ENCODE results near the gene CAMTA1. TPM values are rescaled to one million over a fixed set of nuclear protein-coding genes. Genes with fewer than 3 reads are reported as not detected.
"Not testable (repeated sequence)": the region's sequence is repeated elsewhere in the genome, so short reads cannot be mapped to it uniquely, and the experiment has no call there.

The CAMTA1 gene
- total and polyA plus RNA-seq, 4 donors = 18.0 to 93.5 (median 35.8) TPM

DNA sequence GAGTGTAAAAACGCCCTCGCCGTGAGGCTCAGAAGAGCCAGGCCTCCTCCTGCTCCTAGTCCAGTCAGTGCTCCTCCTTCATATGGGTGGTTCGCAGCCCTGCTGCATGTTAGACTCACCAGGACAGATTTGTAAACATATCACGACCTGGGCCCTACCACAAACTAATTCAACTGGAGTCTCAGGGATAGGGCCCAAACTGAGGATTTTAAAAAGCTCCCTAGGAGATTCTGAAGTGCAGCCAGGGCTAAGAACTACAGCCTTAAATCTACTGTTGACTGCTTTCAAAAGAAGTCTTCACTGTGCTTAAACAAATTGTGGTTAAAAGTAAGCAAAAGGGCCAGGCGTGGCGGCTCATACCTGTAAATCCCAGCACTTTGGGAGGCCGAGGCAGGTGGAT, 57.0 kb downstream of the CAMTA1 start:
- Histone ChIP-seq H3K9me3 (ENCODE audit: control insufficient read depth in 4 of 4, low read length in 3 of 4) (no peaks in the 10 kb centered on the region), H3K27me3 (ENCODE audit: control insufficient read depth in 4 of 4, insufficient read depth in 4 of 4, low read length in 3 of 4) (no peaks in the 10 kb centered on the region), H3K9ac (ENCODE audit: low read depth in 1 of 2, low read length in 2 of 2) (no peak overlapping the region), H3K4me3 (ENCODE audit: low read depth in 1 of 3, low read length in 3 of 3) (no peak overlapping the region), H3K4me1 (ENCODE audit: control insufficient read depth in 4 of 4, insufficient read depth in 4 of 4, low read length in 3 of 4) (no peaks in the 10 kb centered on the region), H3K36me3 (ENCODE audit: control insufficient read depth in 4 of 4, insufficient read depth in 3 of 4, low read depth in 1 of 4, low read length in 3 of 4) (no peaks in the 10 kb centered on the region), H3K27ac (ENCODE audit: low read depth in 1 of 2, low read length in 2 of 2) (no peak overlapping the region)
- TF ChIP-seq, protein P1, sequence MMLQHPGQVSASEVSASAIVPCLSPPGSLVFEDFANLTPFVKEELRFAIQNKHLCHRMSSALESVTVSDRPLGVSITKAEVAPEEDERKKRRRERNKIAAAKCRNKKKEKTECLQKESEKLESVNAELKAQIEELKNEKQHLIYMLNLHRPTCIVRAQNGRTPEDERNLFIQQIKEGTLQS (IDR thresholded peaks at IDR 0.05) = no peak
- TF ChIP-seq HNF4G (IDR thresholded peaks at IDR 0.05) = no peak
- no peak for TF ChIP-seq RAD21 (IDR thresholded peaks at IDR 0.05)
- no peak for TF ChIP-seq FOXA1 (IDR thresholded peaks at IDR 0.05)
- no peak for TF ChIP-seq HNF4A (conservative IDR thresholded peaks at IDR 0.05)
- TF ChIP-seq TAF1 (conservative IDR thresholded peaks at IDR 0.05) = no peak
- no peak for TF ChIP-seq SP1 (IDR thresholded peaks at IDR 0.05)
- TF ChIP-seq, protein P2, sequence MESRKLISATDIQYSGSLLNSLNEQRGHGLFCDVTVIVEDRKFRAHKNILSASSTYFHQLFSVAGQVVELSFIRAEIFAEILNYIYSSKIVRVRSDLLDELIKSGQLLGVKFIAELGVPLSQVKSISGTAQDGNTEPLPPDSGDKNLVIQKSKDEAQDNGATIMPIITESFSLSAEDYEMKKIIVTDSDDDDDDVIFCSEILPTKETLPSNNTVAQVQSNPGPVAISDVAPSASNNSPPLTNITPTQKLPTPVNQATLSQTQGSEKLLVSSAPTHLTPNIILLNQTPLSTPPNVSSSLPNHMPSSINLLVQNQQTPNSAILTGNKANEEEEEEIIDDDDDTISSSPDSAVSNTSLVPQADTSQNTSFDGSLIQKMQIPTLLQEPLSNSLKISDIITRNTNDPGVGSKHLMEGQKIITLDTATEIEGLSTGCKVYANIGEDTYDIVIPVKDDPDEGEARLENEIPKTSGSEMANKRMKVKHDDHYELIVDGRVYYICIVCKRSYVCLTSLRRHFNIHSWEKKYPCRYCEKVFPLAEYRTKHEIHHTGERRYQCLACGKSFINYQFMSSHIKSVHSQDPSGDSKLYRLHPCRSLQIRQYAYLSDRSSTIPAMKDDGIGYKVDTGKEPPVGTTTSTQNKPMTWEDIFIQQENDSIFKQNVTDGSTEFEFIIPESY (IDR thresholded peaks at IDR 0.05) = no peak
- no peak for TF ChIP-seq EGR1 (IDR thresholded peaks at IDR 0.05; ENCODE audit: low read depth in 2 of 2)
- TF ChIP-seq, protein P3, sequence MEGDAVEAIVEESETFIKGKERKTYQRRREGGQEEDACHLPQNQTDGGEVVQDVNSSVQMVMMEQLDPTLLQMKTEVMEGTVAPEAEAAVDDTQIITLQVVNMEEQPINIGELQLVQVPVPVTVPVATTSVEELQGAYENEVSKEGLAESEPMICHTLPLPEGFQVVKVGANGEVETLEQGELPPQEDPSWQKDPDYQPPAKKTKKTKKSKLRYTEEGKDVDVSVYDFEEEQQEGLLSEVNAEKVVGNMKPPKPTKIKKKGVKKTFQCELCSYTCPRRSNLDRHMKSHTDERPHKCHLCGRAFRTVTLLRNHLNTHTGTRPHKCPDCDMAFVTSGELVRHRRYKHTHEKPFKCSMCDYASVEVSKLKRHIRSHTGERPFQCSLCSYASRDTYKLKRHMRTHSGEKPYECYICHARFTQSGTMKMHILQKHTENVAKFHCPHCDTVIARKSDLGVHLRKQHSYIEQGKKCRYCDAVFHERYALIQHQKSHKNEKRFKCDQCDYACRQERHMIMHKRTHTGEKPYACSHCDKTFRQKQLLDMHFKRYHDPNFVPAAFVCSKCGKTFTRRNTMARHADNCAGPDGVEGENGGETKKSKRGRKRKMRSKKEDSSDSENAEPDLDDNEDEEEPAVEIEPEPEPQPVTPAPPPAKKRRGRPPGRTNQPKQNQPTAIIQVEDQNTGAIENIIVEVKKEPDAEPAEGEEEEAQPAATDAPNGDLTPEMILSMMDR (IDR thresholded peaks at IDR 0.05; ENCODE audit: low read depth, low read length, missing input control) = no peak
- no peak for TF ChIP-seq FOXA2 (IDR thresholded peaks at IDR 0.05)
- TF ChIP-seq RXRA (IDR thresholded peaks at IDR 0.05) = no peak
- no peak for TF ChIP-seq YY1 (IDR thresholded peaks at IDR 0.05)
- TF ChIP-seq, protein P4, sequence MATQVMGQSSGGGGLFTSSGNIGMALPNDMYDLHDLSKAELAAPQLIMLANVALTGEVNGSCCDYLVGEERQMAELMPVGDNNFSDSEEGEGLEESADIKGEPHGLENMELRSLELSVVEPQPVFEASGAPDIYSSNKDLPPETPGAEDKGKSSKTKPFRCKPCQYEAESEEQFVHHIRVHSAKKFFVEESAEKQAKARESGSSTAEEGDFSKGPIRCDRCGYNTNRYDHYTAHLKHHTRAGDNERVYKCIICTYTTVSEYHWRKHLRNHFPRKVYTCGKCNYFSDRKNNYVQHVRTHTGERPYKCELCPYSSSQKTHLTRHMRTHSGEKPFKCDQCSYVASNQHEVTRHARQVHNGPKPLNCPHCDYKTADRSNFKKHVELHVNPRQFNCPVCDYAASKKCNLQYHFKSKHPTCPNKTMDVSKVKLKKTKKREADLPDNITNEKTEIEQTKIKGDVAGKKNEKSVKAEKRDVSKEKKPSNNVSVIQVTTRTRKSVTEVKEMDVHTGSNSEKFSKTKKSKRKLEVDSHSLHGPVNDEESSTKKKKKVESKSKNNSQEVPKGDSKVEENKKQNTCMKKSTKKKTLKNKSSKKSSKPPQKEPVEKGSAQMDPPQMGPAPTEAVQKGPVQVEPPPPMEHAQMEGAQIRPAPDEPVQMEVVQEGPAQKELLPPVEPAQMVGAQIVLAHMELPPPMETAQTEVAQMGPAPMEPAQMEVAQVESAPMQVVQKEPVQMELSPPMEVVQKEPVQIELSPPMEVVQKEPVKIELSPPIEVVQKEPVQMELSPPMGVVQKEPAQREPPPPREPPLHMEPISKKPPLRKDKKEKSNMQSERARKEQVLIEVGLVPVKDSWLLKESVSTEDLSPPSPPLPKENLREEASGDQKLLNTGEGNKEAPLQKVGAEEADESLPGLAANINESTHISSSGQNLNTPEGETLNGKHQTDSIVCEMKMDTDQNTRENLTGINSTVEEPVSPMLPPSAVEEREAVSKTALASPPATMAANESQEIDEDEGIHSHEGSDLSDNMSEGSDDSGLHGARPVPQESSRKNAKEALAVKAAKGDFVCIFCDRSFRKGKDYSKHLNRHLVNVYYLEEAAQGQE (IDR thresholded peaks at IDR 0.05) = no peak
- TF ChIP-seq, protein P5, sequence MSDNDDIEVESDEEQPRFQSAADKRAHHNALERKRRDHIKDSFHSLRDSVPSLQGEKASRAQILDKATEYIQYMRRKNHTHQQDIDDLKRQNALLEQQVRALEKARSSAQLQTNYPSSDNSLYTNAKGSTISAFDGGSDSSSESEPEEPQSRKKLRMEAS (IDR thresholded peaks at IDR 0.05) = no peak
- TF ChIP-seq JUND (IDR thresholded peaks at IDR 0.05) = no peak
- TF ChIP-seq GABPA (IDR thresholded peaks at IDR 0.05 in 1 of 2, conservative IDR thresholded peaks at IDR 0.05 in 1 of 2) = no peak
- 95% methylated on average over 8 of the region's 8 CpGs for WGBS
- DNase-seq (ENCODE audit: low spot score) = no peak

DNA sequence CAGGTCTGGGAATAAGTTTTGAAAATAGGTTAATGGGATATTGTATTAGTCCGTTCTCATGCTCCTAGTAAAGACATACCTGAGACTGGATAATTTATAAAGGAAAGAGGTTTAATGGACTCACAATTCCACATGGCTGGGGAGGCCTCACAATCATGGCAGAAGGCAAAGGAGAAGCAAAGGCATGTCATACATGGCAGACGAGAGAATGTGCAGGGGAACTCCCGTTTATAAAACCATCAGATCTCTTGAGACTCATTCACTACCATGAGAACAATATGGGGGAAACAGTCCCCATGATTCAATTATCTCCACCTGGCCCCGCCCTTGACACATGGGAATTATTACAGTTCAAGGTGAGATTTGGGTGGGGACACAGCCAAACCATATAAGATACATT, 60.5 kb downstream of the CAMTA1 start:
- H3K27me3 ChIP-seq (ENCODE audit: control insufficient read depth in 4 of 4, insufficient read depth in 4 of 4, low read length in 3 of 4); H3K4me1 ChIP-seq (ENCODE audit: control insufficient read depth in 4 of 4, insufficient read depth in 4 of 4, low read length in 3 of 4); H3K9ac ChIP-seq (ENCODE audit: low read depth in 1 of 2, low read length in 2 of 2); H3K9me3 ChIP-seq (ENCODE audit: control insufficient read depth in 4 of 4, low read length in 3 of 4); DNase-seq (ENCODE audit: low spot score); H3K36me3 ChIP-seq (ENCODE audit: control insufficient read depth in 4 of 4, insufficient read depth in 3 of 4, low read depth in 1 of 4, low read length in 3 of 4); H3K4me3 ChIP-seq (ENCODE audit: low read depth in 1 of 3, low read length in 3 of 3); H3K27ac ChIP-seq (ENCODE audit: low read depth in 1 of 2, low read length in 2 of 2): not testable (repeated sequence)
- 98% methylated on average over 4 of the region's 4 CpGs for WGBS

Data from liver (tissue), 9 donors.